GM19452 (cell line): ENCODE data around the gene IL17RB.
A peak's percentile ranks its signal among the peaks of the same experiment; 100 is the strongest.

ENCODE experiments used
- ATAC-seq: cut with Tn5 transposase; IDR thresholded peaks from one replicate; pipeline ENCODE4 v1.9.1; 2021; ENCODE audit not compliant: unreplicated experiment

IL17RB gene

GRCh38 chr3:53828581-53828980 lies 17.8 kb upstream of the IL17RB start:
- no peak for ATAC-seq

GRCh38 chr3:53829605-53830004 lies 16.8 kb upstream of the IL17RB start:
- ATAC-seq, result no peak

- no peak for ATAC-seq
Measured at GRCh38 chr3:53830944-53831343, 15.4 kb upstream of the IL17RB start.

- no peak for ATAC-seq
Measured at GRCh38 chr3:53833053-53833645, 13.2 kb upstream of the IL17RB start.

GRCh38 chr3:53833700-53834099 lies 12.7 kb upstream of the IL17RB start:
- ATAC-seq, result no peak

- ATAC-seq, result no peak
Measured at GRCh38 chr3:53834429-53835095, 11.8 kb upstream of the IL17RB start.

GRCh38 chr3:53835257-53835656 lies 11.1 kb upstream of the IL17RB start:
- ATAC-seq, result no peak

GRCh38 chr3:53836084-53836872 lies 10.1 kb upstream of the IL17RB start:
- ATAC-seq, result no peak

GRCh38 chr3:53837331-53837730 lies 9.0 kb upstream of the IL17RB start:
- ATAC-seq, result no peak

GRCh38 chr3:53841296-53841695 lies 5.1 kb upstream of the IL17RB start:
- no peak for ATAC-seq

- no peak for ATAC-seq
Measured at GRCh38 chr3:53842436-53843194, 3.8 kb upstream of the IL17RB start.

GRCh38 chr3:53843195-53844177 lies 2.9 kb upstream of the IL17RB start:
- ATAC-seq, result peak; percentile 45

GRCh38 chr3:53844262-53845102 lies 1.9 kb upstream of the IL17RB start:
- no peak for ATAC-seq

- peak; percentile 3 for ATAC-seq
Measured at GRCh38 chr3:53845103-53845880, 1.1 kb upstream of the IL17RB start.

GRCh38 chr3:53845881-53846133 lies 561 bp upstream of the IL17RB start:
- ATAC-seq, result peak; percentile 6

GRCh38 chr3:53846851-53847155 lies 435 bp downstream of the IL17RB start:
- ATAC-seq, result no peak

GRCh38 chr3:53849916-53850315 lies 3.5 kb downstream of the IL17RB start:
- no peak for ATAC-seq

- ATAC-seq, result no peak
Measured at GRCh38 chr3:53850895-53851294, 4.5 kb downstream of the IL17RB start.

GRCh38 chr3:53856964-53857363 lies 10.6 kb downstream of the IL17RB start:
- ATAC-seq, result no peak
